GM18505 (cell line): ENCODE measurements around the gene TCP11L1.
"Not testable (repeated sequence)": the region's sequence is repeated elsewhere in the genome, so short reads cannot be mapped to it uniquely, and the experiment has no call there.

ENCODE experiments used
- ATAC-seq: cut with Tn5 transposase; IDR thresholded peaks from one replicate; pipeline ENCODE4 v1.9.1; 2021; ENCODE audit not compliant: unreplicated experiment
- POLR2A ChIP-seq: IDR thresholded peaks from 4 replicates; pipeline ENCODE4 v1.6.1; 2011; ENCODE audit warnings: borderline replicate concordance; ENCODE audit not compliant: insufficient read depth, insufficient read length; ENCODE audit errors: extremely low read depth

Gene TCP11L1

GRCh38 chr11:33064033-33064825 lies 24.9 kb downstream of the TCP11L1 start:
- TF ChIP-seq POLR2A = no peak
- no peak for ATAC-seq

DNA sequence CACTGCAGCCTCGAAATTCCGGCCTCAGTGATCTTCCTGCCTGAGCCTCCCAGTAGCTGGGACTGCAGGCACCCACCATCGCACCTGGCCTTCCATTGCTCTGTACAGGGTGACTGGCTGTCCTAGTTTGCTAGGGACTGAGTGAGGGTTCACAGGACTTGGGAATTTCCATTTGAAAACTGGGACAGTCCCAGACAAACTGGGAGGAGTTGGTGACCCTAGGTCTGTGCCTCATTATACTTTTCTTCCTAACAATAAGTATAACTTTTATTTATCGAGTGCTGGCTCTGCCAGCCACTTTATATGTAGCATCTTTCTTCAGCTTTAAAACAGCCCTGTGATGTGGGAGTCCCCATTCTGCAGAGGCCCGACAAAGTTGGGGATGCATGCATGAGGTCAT lies 25.5 kb downstream of the TCP11L1 start:
- no peak for TF ChIP-seq POLR2A

DNA sequence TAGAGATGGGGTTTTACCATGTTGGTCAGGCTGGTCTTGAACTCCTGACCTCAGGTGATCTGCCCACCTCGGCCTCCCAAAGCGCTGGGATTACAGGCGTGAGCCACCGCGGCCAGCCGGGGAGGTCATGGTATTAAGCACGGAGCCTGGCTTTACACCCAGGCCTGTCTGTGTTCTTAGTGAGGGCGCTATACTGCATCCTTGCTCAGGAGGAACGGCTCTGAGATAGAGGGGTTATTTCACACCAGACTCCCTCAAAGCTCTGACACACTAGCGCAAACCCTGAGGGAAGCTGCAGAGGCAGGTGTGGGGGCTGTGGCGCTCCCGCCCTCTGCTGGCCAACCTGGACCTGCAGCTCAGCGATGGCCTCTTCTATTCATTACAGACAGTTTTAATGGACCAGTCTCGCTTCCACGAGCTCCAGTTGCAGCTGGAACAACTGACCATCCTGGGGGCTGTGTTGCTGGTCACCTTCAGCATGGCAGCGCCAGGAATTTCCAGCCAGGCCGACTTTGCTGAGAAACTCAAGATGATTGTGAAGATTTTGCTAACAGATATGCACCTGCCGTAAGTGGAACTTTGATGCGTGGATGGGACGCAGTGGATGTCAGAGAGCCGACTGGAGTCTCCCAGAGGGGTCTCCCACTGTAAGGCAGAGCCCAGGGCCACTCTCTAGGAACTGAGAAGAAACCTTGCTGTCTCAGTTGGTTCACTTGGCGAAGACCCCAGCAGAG lies 26.2 kb downstream of the TCP11L1 start:
- TF ChIP-seq POLR2A = no peak
- ATAC-seq = peak; percentile 60

More for the DNA sequence above, 25.5 kb downstream of the TCP11L1 start:
- no peak for ATAC-seq

- no peak for TF ChIP-seq POLR2A
- no peak for ATAC-seq
Measured at GRCh38 chr11:33067294-33067693, 27.9 kb downstream of the TCP11L1 start.

GRCh38 chr11:33068611-33069340 lies 29.4 kb downstream of the TCP11L1 start:
- ATAC-seq = no peak
- no peak for TF ChIP-seq POLR2A

DNA sequence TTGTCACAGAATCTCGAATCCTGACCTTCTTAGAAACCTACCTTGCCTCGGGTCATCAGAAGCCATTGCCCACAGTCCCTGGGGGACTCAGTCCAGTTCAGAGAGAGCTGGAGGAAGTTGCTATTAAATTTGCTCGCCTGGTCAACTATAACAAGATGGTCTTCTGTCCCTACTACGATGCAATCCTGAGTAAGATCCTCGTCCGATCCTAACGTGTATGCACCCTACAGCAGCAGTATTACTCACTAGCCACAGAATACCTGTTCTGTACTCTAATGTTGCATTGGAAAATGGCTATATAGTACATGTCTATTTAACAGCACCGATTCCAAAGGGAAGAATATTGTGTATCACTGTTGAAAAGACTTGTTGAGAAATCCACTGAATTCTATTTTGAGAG lies 33.1 kb downstream of the TCP11L1 start:
- no peak for TF ChIP-seq POLR2A
- no peak for ATAC-seq

DNA sequence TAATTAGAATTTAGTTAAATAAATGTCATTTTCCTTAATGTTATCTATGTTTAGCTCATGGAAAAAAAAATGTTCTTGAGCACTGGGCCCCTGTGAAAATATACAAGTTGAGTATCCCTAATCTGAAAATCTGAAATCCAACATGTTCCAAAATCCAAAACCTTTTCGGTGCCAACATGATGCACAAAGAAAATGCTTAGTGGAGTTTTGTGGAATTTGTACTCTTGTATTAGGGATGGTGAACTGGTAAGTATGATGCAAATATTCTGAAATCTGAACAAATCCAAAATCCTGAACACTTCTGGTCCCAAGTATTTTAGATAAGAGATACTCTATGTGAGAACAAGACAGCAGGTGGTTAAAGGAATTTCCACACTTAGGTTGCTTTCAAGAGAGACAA lies 44.5 kb downstream of the TCP11L1 start:
- ATAC-seq = no peak
- no peak for TF ChIP-seq POLR2A

DNA sequence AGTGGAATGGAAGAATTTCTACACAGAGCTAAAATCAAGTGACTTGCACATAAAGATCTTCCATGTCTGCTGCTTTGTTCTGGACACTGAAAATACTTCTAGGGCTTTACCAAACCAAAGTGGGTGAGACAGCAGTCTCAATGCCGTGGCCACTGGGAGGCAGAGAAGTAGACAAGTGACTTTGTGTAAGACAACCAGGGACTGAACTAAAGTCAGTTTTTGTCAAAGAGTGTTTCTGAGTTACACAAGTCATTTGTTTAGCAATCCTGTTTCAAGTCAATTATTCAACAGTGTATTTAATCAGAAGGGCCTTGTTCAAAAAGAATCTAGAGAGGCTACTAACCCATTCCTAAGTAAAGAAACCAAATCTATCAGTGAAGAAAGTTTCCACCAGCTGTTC lies 46.6 kb downstream of the TCP11L1 start:
- ATAC-seq = no peak
- no peak for TF ChIP-seq POLR2A

GRCh38 chr11:33089776-33090175 lies 50.4 kb downstream of the TCP11L1 start:
- no peak for TF ChIP-seq POLR2A
- no peak for ATAC-seq

DNA sequence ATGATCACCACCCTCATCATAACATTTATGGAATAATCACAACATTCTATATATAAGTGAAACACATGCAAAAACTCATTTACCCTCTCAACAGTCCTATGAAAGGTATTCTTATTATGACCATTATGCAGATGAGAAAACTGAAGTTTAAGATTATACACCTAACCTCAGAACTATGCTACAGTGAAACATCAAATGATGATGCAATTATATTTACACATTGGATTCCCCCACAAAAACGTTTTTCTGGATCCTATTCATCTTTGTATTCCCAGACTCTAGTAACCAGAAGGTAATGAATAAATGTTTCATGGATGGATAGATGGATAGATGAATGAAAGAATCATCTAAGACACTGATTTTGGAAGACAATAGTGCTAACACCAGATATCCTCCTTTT lies 54.8 kb downstream of the TCP11L1 start:
- no peak for TF ChIP-seq POLR2A
- no peak for ATAC-seq

GRCh38 chr11:33103836-33104235 lies 64.5 kb downstream of the TCP11L1 start:
- ATAC-seq = no peak
- TF ChIP-seq POLR2A = no peak

DNA sequence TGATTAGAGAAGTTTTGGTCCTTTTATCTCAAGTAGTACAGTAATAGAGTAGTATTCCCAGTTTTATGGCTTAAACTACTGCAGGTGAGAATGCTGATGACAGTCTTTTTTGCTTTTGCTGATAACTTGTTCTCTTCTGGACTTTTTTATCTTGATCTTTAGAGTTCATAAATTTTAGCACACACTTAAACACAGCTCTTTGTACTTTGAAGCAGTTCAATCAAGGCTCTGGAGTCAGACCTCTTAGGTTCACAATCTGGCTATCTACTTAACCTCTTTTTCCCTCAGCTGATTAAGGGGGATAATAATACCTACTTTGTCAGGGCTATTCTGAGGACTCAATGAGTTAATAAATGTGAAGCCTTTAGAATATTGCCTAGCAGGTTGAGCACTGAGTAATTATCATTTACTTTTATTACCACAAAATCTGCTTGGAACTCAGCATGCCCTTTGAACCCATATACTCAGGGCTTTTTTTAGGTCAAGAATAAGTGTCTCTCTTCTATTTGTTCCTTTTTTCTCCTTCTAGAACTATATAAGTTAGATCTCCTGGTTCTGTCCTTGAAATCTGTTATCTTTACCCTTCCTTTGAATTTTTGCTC lies 70.0 kb downstream of the TCP11L1 start:
- no peak for ATAC-seq
- no peak for TF ChIP-seq POLR2A

GRCh38 chr11:33110083-33110482 lies 70.7 kb downstream of the TCP11L1 start:
- no peak for TF ChIP-seq POLR2A
- no peak for ATAC-seq

GRCh38 chr11:33116535-33116934 lies 77.2 kb downstream of the TCP11L1 start:
- ATAC-seq = no peak
- TF ChIP-seq POLR2A = no peak

DNA sequence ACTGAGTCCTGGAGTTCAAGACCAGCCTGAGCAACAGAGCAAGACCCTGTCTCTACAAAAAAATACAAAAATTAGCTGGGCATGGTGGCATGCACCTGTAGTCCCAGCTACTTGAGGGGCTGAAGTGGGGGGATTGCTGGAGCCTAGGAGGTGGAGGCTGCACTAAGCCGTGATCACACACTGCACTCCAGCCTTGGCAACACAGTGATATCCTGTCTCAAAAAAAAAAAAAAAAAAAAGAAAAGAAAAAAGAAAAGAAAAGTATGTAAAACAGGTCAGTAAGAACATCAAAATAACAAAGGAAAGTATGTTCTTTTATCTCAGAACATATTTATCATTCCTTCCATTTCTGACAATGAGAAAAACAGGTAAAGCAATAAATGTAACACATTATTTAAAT lies 83.3 kb downstream of the TCP11L1 start:
- not testable (repeated sequence) for ATAC-seq
